Midbrain (tissue), 1 donor: ENCODE measurements around the gene BORCS8.
A peak's percentile ranks its signal among the peaks of the same experiment; 100 is the strongest.
"Not testable (repeated sequence)": the region's sequence is repeated elsewhere in the genome, so short reads cannot be mapped to it uniquely, and the experiment has no call there.

Experiments used
- DNase-seq: peaks from one replicate; lab custom pipeline; 2025; lab: John Stamatoyannopoulos, UW

The BORCS8 gene

GRCh38 chr19:19192078-19192882, at the start of gene BORCS8, which contains the start of gene RFXANK:
TSS of gene BORCS8 (minus strand) at chr19:19192152. CDS start at chr19:19192117, 35 bp downstream.
TSS of gene RFXANK (plus strand) at chr19:19192258. CDS start at chr19:19193947, 1,689 bp downstream.
- DNase-seq = peak; percentile 99

GRCh38 chr19:19240476-19240875, 48.5 kb upstream of the BORCS8 start:
- DNase-seq = no peak

GRCh38 chr19:19239675-19240074, 47.7 kb upstream of the BORCS8 start:
- DNase-seq = no peak

- DNase-seq = no peak
These were observed 46.4 kb upstream of the BORCS8 start for GRCh38 chr19:19238126-19238894.

GRCh38 chr19:19236173-19236572, 44.2 kb upstream of the BORCS8 start:
- no peak for DNase-seq

GRCh38 chr19:19234220-19234816, 42.4 kb upstream of the BORCS8 start:
- no peak for DNase-seq

GRCh38 chr19:19232261-19232721, 40.3 kb upstream of the BORCS8 start:
- no peak for DNase-seq

- DNase-seq = no peak
These were observed 39.0 kb upstream of the BORCS8 start for GRCh38 chr19:19230999-19231398.

GRCh38 chr19:19229701-19230100, 37.7 kb upstream of the BORCS8 start:
- no peak for DNase-seq

- no peak for DNase-seq
These were observed 35.3 kb upstream of the BORCS8 start for GRCh38 chr19:19227217-19227616.

GRCh38 chr19:19226663-19227062, 34.7 kb upstream of the BORCS8 start:
- no peak for DNase-seq

- no peak for DNase-seq
These were observed 34.3 kb upstream of the BORCS8 start for GRCh38 chr19:19226204-19226603.

- no peak for DNase-seq
These were observed 33.0 kb upstream of the BORCS8 start for GRCh38 chr19:19224852-19225494.

- DNase-seq = no peak
These were observed 32.3 kb upstream of the BORCS8 start for GRCh38 chr19:19224150-19224851.

- DNase-seq = no peak
These were observed 31.7 kb upstream of the BORCS8 start for GRCh38 chr19:19223636-19224035.

- no peak for DNase-seq
These were observed 31.1 kb upstream of the BORCS8 start for GRCh38 chr19:19223060-19223459.

GRCh38 chr19:19221000-19221399, 29.0 kb upstream of the BORCS8 start:
- DNase-seq = not testable (repeated sequence)

GRCh38 chr19:19218911-19219310, 27.0 kb upstream of the BORCS8 start:
- DNase-seq = no peak

- DNase-seq = no peak
These were observed 25.1 kb upstream of the BORCS8 start for GRCh38 chr19:19217099-19217498.

GRCh38 chr19:19215792-19216191, 23.8 kb upstream of the BORCS8 start:
- DNase-seq = no peak

- no peak for DNase-seq
These were observed 22.9 kb upstream of the BORCS8 start for GRCh38 chr19:19214892-19215291.

- no peak for DNase-seq
These were observed 22.2 kb upstream of the BORCS8 start for GRCh38 chr19:19214159-19214490.
